GM19238 (cell line): ENCODE measurements around the gene MACF1.
"Not testable (repeated sequence)": the region's sequence is repeated elsewhere in the genome, so short reads cannot be mapped to it uniquely, and the experiment has no call there.

ENCODE experiments used
- DNase-seq: peaks from one replicate; pipeline ENCODE4 v3.0.0; 2011; ENCODE audit warnings: low spot score; ENCODE audit not compliant: insufficient read length

MACF1 gene

DNA sequence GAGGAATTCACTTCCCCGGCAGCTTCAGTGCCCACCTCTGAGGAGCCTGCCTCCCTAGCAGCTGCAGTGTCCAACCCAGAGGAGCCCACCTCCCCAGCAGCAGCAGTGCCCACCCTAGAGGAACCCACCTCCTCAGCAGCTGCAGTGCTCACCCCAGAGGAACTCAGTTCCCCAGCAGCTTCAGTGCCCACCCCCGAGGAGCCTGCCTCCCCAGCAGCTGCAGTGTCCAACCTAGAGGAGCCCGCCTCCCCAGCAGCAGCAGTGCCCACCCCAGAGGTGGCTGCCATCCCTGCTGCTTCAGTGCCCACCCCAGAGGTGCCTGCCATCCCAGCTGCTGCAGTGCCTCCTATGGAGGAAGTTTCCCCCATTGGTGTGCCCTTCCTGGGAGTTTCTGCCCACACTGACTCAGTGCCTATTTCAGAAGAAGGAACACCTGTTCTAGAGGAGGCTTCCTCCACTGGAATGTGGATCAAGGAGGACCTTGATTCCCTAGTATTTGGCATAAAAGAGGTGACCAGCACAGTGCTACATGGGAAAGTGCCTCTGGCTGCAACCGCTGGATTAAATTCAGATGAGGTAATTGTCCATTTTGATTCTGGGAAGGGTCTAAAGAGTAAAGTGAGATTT is 209.5 kb downstream of the MACF1 start:
- DNase-seq: no peak

DNA sequence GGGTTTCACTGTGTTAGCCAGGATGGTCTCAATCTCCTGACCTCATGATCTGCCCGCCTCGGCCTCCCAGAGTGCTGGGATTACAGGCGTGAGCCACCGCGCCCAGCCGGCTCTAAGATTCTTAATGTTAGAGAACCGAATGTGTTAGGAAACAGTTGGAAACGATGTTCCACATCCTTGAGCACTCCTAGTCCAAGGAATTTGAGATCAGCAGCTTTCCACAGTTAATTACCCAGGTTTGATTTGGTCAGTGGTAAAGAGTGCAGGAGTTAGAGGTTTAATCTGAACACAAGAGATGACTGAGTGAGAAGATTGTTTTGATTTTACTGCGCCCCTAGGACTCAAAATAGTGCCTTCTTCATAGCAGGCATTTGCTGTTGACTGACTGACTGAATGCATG is 211.1 kb downstream of the MACF1 start:
- DNase-seq: no peak

DNA sequence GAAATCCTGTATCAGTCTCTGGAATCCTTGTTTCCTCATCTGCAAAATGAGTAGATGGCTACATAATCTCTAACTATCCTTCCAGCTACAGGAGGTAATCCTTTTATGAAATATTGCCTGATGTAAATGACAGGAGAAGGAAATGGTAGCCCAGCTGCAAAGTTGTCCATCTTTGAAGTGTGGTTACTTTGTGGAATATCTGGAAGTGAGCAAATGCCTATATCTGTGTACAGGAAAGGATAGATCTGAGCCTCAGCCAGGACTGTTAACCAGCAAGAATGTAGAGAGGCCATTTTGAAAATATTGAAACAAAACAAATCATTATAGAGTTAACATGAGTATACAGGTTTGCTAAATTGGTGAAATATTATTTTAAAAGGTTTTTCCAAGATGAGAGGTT is 212.1 kb downstream of the MACF1 start:
- no peak for DNase-seq

DNA sequence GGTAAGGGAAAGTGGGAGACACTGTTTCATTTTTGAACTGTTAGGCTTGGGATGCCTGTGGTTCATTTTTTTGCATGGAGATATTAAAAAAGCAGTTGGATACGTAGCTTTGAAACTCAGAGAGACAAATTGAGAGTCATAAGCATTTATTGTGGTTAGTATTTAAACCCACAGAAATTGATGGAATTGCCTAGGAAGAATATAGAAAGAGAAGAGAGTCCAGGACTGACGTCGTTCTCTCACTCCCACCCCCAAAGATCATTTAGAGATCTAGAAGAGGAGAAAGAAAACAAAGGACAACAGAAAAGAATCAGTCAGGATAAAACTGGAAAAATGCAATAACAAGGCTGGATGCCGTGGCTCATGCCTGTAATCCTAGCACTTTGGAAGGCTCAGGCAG is 213.7 kb downstream of the MACF1 start:
- no peak for DNase-seq

DNA sequence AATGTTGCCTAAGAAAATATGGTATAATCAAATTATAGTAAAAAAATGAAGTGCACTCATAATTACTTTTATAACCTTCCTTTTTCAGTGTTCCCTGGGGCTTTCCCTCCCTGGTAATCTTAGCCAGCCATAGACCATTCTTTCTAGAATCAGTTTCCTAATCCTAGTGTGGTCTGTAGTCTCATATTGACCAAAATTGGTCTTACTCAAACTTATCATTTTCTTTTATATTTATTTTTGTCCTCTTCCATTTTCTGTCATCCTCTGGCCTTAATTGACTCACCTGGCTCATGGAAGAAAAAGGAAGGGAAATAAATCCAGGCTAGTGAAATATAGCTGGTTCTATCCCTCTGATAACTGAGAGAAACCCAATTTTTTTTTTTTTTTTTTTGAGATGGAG is 216.0 kb downstream of the MACF1 start:
- DNase-seq: no peak

DNA sequence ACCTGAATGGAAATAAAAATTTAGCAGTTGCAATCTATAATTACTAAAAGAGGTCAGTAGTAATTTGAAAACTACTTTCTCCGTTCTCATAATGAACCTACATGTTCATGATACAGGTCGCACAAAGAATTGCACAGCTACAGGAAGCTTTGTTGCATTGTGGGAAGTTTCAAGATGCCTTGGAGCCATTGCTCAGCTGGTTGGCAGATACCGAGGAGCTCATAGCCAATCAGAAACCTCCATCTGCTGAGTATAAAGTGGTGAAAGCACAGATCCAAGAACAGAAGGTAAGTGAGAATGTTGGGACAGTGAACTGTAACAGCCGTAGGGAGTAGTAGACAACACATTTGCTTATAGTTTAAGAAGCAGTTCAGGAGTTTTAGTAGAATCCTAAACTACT is 218.1 kb downstream of the MACF1 start:
- DNase-seq: no peak

DNA sequence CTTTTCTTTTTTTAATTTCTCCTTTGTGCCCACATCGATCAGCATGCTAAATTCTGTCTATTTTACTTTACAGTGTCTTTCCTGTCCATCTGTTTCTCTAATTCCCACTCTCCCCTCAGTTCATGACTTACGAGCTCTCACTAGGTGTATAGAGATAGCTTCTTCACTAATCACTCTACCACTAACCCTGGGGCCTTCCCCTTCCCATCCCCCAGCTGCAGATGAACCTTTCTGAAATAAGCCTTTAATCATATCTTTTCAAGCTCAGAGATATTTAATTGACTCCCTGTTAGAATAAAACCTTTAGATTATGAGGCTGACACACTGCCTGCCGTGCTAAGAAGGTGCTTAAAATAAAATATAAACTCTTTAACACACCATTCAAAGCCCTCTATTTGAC is 220.7 kb downstream of the MACF1 start:
- no peak for DNase-seq

DNA sequence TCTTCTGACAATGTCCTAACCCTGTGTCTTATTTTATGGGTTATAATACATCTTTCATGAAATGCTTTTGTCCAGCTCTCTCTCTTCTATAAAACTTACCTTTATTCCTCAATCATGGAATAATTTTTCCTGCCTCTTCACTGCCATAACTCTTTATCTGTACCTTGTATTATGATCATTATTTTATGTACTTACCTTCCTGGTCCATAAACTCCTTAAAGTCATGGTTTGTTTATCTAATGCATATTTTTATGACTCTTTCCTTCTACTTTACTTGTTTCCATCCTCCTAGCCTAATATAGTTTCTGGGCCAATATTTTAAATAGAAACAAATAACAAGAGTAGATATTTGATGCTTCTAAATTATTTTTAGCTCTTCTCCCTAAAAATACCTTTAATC is 221.1 kb downstream of the MACF1 start:
- DNase-seq: no peak

DNA sequence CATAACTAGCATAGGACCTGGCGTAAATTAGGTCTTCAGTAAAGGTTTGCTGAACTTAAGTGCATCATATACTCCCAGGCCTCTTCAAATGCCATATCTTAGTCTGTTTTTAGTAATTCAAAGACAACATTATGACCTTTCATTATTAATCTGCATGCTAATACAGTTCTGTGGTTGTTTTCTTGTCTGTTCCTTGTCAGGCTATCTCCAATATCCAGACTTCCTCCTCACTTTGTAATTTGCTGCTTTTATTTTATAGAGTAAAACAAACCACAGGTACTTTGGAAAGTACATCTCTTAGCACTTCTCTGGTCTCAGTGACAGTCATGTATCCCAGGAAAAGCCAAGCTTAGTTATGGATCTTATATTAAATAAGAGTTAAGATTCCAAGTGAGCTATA is 221.9 kb downstream of the MACF1 start:
- no peak for DNase-seq

DNA sequence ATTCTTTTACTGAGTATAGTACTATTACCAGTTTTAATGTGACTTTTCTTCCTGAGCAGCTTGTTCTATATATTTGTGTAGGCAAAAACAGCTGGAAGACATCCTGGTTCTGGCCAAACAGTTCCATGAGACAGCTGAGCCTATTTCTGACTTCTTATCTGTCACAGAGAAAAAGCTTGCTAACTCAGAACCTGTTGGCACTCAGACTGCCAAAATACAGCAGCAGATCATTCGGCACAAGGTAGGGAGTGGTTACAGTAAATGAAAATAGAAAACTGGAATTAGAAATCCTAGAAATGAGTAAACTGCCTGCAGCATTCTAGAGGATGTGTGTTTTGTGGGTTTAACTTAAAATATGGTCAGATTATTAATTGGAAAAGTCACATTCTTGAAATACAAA is 222.9 kb downstream of the MACF1 start:
- no peak for DNase-seq

DNA sequence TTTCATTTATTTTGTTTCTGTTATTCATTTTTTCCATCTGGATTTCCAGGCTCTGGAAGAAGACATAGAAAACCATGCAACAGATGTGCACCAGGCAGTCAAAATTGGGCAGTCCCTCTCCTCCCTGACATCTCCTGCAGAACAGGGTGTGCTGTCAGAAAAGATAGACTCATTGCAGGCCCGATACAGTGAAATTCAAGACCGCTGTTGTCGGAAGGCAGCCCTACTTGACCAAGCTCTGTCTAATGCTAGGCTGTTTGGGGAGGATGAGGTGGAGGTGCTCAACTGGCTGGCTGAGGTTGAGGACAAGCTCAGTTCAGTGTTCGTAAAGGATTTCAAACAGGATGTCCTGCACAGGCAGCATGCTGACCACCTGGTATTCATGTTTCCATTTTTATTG is 223.4 kb downstream of the MACF1 start:
- DNase-seq: no peak

DNA sequence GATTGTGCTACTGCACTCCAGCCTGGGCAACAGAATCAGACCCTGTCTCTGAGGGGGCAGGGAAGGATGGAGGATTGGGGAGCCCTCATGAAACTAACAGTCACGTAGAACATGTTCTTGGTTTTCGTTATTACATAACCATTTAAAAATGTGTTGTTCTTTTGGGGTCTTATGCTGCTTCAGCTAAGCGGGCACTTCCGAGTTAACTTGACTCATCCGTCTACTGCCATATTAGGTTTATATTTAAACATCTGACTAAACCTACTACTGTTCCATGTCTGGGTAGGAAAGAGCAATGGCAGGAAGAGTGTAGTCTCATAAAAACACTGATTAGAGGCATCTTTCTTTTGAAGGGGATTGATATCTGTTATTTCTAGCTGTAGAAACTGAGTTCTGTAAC is 227.4 kb downstream of the MACF1 start:
- no peak for DNase-seq

DNA sequence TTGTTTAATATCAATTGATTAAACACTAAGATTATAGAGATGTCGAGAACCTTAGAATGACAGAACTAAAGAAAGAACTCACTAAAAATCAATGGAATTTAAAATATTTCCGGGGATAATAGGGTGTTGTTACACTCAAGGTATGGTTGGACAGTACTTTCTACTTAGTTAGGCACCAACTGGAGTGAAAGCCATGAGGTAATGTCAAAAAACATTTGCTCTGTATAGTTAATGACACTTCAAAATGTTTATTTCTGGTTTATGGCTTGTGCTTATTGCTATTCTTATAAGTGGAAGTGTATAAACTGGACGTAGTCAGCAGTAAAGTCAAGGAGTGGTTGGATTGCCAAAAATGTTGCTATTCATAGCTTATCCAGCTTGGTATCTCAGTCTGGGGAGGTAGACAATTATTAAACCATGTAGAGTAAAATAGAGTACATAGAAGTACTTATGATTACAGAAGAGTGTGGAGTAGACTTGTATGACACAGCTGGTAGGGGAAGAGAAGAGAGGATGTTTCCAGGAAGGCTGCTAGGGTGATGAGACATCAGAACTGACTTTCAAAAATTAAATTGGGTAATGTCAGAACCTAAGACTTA is 230.4 kb downstream of the MACF1 start:
- no peak for DNase-seq

DNA sequence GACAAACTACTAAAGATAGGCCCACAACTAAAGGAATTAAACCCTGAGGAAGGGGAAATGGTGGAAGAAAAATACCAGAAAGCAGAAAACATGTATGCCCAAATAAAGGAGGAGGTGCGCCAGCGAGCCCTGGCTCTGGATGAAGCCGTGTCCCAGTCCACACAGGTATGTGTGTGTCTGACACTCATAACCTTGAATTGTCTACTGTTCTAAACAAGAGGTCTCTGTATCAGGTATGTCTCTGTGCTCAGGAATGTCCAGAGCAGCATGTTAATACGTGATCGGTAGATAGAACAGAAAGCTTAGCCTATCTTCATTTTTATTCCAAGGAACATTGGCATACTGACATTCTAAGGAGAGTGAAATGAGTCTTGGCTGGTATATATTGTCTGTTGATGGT is 231.1 kb downstream of the MACF1 start:
- no peak for DNase-seq

DNA sequence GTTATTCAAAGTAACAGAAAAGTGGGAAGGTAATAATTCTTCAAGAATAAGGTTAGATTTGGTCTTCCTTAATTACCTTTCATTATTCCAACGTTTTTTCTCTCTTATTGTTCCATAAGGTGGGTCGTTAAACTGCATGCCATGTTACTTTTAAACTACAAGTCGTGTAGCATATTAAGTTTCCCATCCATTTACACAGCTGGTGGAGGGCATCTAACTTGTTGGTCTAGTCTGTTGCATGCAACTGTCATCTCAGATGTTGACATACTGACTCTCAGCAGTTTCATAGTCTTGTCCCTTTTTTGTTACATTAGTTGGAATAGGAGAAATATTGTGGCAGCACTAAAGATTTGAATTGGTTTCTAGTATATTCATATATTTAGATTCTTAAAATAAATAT is 232.3 kb downstream of the MACF1 start:
- DNase-seq: no peak

DNA sequence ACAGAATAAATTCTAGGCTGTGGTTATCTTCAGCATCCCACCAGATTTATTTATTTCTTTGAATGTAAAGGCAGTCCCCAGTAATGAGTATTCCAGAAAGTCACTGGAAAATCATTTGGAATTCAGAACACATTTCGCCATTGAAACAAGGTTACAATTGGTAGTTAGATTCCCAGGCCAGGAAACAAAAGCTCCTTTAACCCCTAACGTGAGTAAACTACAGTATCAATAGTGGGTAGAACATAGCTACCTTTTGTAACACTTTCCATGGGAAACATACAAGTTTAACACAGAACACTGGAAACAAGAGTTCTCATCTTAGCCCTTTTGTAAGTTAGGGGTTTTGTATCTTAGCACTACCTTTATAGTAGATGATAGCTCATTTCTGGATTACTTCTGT is 233.5 kb downstream of the MACF1 start:
- DNase-seq: no peak

DNA sequence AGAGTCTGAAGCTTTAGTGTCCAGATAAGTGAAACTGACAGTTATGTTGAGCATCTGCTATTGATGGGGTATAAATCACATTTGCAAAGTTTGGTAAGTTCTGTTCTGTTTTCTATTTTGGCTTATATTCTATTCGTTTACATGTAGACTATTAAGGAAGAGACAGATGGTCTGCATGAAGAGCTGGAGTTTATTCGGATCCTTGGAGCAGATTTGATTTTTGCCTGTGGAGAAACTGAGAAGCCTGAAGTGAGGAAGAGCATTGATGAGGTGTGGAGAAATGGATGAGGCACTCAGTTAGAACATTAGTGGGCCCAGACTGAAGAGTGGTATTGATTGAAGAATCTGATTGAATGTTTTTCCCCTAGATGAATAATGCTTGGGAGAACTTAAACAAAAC is 236.4 kb downstream of the MACF1 start:
- DNase-seq: no peak

DNA sequence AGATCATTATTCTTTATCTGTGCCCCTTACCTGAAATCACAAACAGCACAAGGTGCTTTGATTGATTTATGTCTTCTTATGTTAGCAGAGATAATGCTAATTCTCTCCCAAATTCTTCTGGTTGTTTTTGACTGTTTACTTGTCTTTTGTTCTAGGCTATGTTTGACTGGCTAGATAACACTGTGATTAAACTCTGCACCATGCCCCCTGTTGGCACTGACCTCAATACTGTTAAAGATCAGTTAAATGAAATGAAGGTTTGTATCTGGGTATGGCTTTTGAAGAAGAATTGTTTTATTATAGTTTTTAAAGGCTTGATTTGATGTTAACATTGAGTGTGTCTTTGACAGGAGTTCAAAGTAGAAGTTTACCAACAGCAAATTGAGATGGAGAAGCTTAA is 237.3 kb downstream of the MACF1 start:
- no peak for DNase-seq

DNA sequence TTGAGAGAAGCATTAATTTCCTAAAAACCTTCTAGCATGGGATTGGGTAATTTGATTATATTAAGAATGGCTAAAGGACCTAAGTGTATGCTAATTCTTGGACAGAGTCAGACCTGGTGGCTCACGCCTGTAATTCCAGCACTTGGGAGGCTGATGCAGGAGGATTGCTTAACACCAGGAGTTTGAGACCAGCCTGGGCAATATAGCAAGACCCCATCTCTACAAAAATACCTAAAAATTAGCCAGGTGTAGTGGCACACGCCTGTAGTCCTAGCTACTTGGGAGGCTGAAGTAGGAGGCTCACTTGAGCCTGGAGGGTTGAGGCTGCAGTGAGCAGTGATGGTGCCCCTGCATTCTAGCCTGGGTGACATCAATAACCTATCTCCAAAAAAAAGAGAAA is 241.1 kb downstream of the MACF1 start:
- no peak for DNase-seq

DNA sequence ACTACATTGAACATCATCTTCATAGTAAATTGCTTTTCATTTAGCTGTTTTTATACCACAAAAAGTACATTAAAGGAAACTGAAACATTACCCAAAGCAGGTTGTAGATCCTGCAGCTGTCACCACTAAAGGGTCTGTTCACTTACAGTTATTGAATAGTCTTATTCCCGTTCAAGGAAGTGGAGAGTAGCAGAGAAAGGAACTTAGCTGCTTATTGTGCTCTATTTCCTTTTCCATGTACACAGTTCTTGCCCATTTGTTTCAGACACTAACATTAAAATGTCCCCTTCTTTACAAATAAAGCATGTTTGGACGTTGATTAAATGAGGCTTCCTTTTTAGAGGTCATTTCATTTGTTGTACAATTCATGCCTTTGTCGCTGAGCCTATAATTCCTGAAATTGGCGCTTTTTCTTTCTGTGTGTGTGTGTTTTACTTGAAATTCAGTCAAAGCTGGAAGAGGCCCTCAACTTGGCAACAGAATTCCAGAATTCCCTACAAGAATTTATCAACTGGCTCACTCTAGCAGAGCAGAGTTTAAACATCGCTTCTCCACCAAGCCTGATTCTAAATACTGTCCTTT is 242.6 kb downstream of the MACF1 start:
- no peak for DNase-seq

DNA sequence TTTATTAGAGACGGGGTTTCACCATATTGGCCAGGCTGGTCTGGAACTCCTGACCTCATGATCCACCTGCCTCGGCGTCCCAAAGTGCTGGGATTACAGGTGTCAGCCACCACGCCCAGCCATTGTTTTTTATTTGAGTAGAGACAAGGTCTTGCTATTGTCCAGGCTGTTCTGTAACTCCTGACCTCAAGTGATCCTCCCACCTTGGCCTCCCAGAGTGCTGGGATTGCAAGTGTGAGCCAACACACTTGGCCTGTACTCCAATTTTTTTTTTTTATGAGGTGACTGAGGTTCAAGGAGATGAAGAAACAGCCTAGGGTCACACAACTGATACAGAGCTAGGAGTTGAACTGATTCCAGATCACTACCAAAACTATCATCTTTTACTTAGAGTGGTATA is 245.5 kb downstream of the MACF1 start:
- not testable (repeated sequence) for DNase-seq

DNA sequence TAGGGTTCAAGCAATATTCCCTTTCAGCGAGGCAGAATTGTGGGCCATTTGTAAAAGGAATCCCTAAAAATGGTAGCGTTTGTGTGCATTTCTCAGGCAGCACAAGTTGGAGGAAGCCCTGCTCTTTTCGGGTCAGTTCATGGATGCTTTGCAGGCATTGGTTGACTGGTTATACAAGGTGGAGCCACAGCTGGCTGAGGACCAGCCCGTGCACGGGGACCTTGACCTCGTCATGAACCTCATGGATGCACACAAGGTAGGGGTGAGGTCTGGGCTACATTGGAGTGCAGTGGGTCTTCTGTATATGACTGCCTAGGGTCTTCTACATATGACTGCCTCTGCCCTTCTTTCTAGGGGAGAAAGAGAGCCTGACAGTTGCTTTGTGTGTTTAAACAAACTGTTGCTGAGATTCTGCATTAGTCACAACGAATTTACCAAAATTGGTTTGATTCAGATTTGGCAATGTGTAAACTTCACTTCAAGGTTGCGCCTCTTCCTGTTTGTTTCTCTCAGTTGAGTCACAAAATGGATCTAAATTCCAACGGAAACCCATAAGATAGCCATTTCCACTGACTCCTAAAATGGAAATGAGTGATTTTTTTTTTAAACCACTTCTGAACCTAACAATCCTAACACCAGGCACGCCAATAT is 246.6 kb downstream of the MACF1 start:
- no peak for DNase-seq

DNA sequence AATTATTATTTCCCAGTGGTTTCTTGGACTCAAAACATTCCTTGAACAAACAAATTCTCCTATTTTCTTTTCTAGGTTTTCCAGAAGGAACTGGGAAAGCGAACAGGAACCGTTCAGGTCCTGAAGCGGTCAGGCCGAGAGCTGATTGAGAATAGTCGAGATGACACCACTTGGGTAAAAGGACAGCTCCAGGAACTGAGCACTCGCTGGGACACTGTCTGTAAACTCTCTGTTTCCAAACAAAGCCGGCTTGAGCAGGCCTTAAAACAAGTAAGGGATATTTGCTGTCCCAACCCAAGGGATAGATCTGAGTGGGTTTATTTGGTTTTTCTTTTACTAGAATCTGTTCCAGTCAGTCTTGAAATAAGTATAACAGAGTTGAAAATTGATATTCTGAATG is 247.6 kb downstream of the MACF1 start:
- DNase-seq: no peak
